ENCODE data around the gene CDK6.

- TF ChIP-seq CTCF (IDR thresholded peaks at IDR 0.05 in 4 of 5, conservative IDR thresholded peaks at IDR 0.05 in 1 of 5) = no peak
- TF ChIP-seq POLR2A (IDR thresholded peaks at IDR 0.05) = no peak
Observed at GRCh38 chr7:92629779-92630178, 206.6 kb downstream of the CDK6 start.
